GM18508 (cell line): ENCODE results near the gene AGPAT4.
"Not testable (repeated sequence)": the region's sequence is repeated elsewhere in the genome, so short reads cannot be mapped to it uniquely, and the experiment has no call there.

Source experiments
- ATAC-seq: cut with Tn5 transposase; IDR thresholded peaks from one replicate; pipeline ENCODE4 v1.9.1; 2021; ENCODE audit warnings: moderate number of reproducible peaks; ENCODE audit not compliant: insufficient read depth, unreplicated experiment

AGPAT4 gene

DNA sequence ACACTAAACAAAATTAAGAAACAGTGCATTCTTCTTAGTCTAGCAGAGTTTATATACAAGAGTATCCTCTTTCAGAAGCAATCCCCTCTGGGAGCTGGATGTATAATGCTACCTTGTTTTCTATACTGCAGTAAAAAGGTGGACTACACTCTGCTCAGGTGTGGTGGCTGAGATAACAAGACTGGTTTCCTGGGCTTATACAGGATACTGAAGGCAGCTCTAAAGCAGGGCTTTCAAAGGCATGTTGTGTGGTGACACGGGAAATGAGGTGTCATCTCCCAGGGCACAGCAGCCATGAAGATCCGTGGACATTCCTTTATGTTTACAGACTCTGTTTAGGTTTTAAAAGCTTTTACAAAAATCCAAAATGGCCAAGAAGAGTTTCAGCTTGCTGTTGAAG is 145.6 kb downstream of the AGPAT4 start:
- no peak for ATAC-seq

DNA sequence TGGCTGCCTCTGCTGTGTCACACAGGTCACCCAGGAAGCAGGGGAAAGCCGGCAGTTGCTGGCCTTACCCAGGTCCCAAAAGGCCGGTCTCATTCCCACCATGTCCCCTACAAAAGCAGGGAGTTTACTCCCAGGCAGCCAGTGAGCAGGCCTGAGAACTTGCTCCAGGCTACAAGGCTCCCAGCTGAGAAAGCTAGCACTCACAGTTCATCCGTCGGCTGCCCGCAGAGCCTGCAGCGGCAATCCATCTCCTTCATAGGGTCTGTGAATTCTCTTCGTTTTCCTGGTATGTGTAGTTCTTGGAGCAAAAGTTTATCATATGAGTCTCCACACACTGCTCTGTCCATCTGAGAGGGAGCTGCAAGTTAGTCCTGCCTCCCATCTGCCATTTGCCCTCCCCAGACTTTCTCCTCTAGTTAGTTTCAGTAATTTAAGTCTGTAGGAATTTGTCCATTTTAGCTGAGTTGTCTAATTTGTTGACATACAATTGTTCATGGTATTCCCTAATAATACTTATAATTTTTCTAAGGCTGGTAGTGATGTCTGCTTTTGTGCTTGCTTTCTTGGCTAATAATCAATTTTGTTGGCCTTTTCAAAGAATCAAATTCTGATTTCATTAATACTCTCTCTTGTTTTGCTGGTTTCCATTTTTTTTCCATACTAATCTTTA is 146.7 kb downstream of the AGPAT4 start:
- ATAC-seq, result no peak

DNA sequence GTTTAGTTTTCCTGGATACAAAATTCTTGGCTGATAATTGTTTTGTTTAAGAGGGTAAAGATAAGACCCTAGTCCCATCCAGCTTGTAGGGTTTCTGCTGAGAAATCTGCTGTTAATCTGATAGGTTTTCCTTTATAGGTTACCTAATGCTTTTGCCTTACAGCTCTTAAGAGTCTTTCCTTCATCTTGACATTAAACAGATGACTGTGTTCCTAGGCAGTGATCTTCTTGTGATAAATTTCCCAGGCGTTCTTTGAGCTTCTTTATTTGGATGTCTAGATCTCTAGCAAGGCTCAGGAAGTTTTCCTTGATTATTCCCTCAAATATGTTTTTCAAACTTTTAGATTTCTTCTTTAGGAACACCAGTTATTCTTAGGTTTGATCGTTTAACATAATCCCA is 148.3 kb downstream of the AGPAT4 start:
- ATAC-seq, result no peak

DNA sequence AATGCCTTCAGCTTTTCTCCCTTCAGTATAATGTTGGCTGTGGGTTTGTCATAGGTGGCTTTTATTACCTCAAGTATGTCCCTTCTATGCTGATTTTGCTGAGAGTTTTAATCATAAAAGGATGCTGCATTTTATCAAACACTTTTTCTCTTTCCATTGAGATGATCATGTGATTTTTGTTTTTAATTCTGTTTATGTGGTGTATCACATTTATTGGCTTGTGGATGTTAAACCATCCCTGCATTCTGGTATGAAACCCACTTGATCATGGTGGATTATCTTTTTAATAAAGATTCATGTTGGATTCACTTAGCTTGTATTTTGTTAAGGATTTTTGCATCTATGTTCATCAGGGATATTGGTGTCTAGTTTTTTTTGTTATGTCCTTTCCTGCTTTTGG is 150.5 kb downstream of the AGPAT4 start:
- not testable (repeated sequence) for ATAC-seq

DNA sequence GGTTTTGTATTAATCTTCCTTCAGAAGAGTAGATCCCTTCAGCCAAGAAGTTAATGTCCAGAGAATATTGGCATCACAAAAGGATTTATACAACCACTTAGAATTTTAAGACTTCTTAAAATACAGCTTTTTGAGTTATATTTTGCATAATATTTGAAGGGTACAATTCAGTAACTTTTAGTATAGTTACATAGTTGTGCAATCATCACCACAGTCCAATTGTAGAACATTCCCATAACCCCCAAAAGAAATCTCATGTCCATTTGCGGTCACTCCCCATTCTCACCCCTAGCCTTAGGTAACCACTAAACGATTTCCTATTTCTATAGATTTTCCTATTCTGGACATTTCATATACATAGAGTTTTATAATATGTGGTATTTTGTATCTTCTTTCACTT is 155.9 kb downstream of the AGPAT4 start:
- ATAC-seq, result no peak

DNA sequence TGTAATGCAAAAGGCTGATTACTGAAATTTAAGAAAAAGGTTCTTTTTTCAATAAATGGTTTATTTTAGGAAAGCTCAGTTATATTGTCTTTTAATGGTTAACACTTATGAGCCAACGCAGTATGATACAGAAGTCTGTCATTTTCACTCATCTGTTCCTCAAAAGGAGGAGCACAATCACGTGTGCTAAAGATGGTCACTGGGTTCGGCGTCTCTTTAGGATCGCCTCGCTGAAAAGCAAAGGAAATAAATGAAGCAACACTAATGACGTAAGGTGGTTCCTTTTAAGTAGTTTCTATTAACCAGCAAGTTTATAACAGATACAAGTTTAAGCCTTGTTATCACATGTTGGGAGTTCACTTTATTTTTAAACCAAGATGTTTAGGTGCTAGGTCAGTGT is 156.6 kb downstream of the AGPAT4 start:
- ATAC-seq, result no peak

DNA sequence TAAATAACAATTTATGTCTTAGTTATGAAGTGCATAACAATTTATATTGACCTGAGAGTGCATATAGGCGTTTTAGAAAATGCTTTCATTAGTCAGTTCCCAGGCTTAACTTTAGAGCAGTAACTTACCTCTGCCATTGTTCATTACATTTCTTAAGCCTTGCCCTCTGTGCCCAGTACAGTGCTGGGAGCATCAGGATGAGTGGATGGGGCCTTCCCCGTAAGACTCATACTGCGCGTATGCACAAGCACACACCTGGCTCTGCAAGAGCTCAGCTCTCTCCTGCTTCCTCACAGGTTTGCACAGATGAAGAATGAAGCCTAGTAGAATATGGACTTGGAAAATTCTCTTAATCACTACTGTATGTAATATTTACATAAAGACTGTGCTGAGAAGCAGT is 157.3 kb downstream of the AGPAT4 start:
- no peak for ATAC-seq

DNA sequence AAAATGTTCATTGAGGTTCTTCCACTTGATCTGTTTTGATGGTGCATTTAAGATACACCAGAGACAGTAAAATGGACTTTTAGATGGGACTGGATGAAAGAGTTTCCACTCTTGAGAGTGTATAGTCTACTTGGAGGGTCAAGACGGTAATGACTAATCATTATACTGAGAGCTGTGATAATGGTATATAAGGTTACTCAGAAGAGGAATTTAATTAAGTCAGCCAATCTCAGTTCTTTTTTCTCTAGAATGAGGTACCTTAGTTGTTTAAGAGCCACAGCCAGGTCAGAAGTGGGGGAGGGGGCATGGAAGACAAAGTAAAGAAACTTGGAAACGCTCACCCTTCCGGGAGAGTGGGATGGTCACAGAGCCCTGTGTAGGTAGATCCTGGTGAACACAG is 158.4 kb downstream of the AGPAT4 start:
- ATAC-seq, result no peak

DNA sequence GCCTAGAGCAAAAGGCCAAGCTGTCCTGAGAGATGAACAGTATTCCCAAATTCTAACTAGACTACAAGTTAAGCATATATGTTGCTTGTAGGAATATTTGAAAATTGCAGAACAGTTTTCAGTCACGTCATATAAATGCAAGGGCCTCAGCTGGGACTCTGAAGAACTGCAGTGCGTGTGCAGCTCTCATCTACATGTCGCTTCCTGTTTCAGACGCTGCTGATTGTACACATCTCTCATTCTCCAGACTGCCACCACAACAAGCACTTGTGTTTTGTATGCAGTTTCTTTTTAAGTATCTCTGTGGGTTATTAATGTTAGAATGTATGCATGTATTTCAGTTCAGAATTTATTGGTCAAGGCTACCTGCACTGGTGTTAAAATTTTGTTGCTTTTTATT is 162.6 kb downstream of the AGPAT4 start:
- ATAC-seq, result no peak

DNA sequence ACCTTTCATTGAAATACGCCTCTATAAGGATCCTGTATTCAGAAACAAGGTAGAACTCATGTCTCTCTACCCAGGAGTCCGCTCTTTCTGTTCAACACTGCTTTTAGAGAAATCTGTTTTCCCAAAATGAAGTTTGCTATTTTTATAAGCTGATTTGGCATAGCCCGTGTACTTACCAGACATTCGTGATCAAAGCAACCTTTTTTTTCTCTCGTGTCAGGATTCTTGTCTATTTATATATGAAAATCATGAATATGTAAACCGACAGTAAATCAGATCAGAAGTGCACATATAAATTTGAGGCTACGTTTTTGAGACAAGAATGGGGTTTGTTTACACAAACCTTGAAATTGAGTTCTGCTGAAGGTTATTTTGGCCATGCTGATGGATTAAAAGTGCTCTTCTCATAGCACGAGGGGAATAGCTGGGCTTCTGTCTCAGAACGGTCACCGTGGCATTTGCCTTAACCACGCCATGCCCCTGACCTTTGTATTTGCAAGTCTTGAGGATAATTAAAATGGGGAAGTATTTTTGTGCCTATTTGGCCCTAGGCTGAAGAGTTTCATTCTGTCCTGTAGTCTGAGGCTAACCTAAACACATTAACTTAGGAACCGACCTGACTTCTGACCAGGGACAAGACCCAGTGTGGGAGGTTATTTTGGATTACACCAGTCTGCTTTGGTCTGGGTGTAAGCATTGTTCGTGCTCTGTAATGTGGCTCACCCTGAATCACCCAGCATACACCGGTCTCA is 163.7 kb downstream of the AGPAT4 start:
- ATAC-seq, result no peak

DNA sequence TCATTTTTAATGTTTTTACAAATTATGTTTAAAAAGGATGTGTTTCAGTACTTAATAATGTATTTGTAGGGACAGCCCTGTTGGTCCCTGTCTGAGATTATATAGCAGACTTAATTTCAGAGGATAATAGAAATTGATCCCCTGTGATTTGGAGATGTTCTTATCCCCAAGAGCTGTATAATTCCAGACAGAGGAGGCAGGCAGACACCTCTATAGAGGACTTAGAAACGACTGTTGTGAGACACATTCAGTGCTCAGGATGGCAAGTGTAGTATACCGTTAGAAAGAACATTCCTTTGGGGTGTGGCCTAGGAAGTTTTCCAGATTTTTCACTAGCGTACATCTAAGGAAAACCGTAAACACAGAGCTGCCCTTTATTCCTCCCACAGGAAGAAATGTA is 164.5 kb downstream of the AGPAT4 start:
- ATAC-seq, result no peak

DNA sequence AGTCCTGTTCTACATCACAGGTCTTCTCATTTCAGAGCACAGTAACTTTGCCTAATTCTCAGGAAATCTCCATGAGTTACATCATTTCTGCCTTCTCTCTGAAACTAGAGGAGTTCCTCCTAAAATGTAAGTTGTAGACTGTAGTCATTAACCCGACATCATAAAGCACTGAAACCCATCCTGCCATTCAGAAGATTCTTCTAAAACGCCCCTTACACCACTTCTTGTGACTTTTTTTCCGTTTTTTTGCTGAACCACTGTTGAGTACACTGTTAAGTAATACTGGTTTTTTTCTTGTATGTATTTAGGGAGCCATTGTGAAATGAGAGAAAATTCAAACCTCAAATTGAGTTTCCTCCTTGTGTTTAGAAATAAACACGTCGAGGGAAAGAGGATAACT is 164.9 kb downstream of the AGPAT4 start:
- ATAC-seq, result no peak

DNA sequence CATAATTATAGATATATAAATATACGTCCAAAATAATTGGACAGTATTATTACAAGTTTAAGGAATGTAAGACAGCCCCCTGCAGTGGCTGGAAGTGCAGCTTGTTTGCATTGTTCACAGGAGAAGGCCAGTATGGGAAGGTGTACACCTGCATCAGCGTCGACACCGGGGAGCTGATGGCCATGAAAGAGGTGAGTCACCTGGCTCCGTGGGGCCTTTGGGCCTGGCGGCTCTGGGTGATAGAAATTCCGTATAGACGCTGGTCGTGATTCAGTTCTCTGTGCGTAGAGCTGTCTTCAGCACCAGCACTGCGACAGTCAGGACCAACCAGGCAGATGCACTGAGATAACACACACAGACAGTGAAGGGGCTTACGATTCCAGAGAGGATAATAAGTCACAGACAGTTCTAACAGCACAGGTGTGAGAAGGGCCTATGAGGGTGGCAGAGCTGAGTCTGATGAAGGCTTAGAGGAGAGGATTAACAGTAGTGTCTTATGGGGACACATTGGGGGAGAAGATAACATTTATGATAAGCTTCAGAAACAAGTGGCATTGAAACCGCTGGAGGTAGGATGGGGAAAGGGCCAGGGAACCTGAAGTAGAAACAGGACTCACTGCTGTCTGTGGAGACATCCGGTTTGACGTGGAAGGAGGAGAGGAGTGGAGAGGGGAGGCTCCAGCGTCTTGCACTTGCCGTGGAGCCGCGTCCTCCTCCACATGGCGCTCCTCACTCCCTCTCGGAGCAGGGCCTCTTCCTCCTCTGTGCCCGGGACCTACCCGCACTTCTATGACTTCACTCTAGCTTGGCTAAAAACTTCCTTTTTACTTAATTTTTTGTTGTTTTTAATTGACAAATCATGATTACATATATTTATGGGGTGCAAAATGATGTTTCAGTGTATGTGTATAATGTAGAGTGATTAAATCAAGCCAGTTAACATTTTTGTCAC is 165.8 kb downstream of the AGPAT4 start:
- ATAC-seq, result no peak

DNA sequence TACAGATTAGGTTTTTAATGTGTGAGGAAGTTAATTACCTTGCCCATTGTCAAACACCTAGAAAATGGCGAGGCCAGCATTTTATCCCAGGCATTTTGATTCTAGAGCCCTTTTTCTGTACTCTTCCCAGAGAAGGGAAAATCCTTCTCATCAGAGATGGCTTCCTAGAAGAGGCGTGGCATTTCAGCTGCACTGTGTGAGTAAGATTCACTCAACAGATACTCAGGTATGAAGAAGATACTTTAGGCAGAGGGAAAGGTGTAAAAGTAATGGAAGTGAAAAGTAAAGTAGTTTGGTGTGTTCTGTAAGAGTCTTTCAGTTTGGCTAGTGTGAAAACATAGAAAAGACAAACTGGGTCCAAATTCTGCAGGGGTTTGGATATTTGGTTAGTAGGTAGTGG is 168.5 kb downstream of the AGPAT4 start:
- ATAC-seq, result no peak

DNA sequence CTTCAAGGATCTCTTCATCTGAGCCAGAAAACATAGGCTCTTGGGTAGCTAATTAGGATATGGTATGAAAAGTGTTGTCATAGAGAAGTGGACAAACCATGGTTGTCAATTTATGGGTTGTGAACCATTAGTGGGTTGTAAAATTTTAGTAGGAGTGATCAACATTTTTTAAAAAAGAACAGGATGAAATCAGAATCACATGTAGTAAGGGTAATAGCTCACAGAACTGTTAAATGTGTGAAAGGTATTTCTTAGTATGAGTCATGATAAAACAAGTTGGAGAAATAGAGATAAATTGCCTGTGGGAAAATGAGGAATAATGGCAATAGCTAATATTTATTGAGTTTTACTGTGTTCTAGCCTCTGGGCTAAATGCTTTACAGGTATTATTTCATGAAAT is 168.9 kb downstream of the AGPAT4 start:
- ATAC-seq, result no peak

DNA sequence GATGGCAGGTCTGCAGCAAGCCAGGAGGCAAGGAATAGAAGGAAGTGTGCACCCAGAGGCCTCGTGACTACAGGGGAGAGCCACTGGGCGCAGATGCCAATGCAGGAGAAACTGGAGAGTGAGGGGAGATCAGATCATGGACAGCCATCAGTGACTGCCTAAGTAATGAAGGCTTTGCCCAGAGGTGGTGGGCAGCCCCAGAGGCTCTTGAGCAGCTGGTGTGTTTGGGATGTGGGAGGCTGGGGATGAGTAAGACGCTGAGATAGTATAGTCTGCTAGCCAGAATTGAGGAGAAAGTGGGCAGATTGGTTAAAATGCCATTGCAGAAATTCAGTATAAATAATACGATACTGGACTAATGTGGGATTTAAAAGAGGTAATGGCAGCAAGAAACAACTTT is 170.4 kb downstream of the AGPAT4 start:
- no peak for ATAC-seq

DNA sequence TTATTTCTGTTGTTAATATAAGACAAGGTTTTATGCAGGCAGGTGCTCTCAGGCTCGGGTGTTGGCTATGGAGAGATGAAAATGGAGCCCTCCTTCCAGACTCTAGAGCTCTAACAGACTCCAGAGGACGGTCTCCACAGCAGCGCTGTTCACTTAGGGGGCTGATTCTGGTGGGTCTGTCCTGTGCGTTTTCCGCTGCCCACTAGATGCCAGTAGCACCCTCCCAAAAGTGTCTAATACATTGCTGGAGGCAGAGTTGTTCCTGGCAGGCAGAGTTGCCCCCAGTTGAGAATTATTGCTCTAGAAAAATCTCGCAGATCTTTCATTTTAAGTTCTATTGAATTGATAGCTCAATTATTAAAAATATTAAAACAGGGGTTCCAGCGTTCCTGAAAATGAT is 172.3 kb downstream of the AGPAT4 start:
- no peak for ATAC-seq

DNA sequence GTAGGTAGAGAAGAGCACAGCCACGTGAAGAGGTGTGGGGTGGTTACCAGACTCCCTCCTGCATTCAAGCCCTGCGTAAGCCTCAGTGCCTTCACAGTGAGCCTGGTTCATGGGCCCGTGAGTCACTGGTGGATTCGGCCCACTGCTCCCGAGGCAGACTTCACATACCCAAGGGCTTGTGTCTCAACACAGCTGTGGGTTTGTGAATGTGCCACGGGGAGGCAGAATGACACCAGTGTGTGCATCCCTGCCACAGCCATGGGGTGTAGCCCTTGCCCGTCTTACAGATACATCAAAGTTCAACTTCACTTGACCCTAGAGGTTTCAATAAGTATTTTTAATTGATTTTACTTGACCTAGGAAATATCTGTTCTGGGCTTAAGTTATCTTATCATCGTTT is 173.8 kb downstream of the AGPAT4 start:
- no peak for ATAC-seq

DNA sequence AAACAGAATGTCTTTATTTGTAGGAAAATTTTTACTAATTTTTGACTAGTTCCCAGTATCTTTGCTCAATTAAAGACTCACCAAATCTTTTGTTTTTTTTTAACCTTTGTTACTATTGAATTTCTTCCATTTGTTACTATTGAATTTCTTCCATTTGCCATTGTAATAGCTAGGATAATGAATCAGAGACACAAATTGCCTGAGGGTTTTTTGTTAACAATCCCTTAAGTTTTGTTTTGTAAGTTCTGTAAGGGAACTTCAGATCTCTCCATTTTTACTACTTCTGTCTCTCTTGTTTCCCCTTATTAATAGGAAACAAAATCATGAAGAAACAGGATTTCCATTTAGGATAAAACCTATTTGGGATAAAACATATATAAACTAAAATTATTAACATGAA is 177.9 kb downstream of the AGPAT4 start:
- ATAC-seq, result no peak

DNA sequence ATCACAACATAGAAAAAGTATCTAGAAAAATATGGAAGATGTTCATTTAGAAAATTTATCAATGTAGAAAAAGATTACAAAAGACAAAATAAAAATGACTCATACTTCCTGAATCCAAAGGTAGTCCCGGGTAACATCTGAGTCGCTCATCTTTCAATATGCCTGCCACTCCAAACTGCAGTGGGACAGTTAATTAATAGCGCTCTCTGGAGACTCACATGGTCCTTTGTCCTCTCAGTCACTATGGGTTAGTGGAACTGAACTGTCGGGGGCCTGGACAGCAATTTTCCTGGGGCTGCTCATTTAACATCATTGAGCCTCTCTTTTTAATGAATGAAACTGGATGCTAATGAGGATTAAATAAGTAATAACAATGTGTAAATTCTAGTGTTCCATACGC is 178.9 kb downstream of the AGPAT4 start:
- ATAC-seq, result no peak
